Gastroesophageal sphincter (tissue), 4 donors: ENCODE results near the gene PJA1. TPM values are rescaled to one million over a fixed set of nuclear protein-coding genes. Genes with fewer than 3 reads are reported as not detected.

Experiments
- ATAC-seq: fragments of 150-250 bp; one replicate; pipeline ENCODE4 v1.9.1; 2016; ENCODE audit warnings: mild to moderate bottlenecking, moderate library complexity
- H3K27ac ChIP-seq, 4 donors: fragments of 200-600 bp; sonication (generic) in 3 of 4; 1 replicate in 3 of 4; 2 replicates in 1 of 4; pipeline ENCODE4 v1.5.1; 2016 to 2019
- H3K27me3 ChIP-seq: fragments of 200-600 bp; sonication (generic); one replicate; pipeline ENCODE4 v1.5.1; 2019
- H3K36me3 ChIP-seq, 2 donors: fragments of 200-600 bp; sonication (generic); one replicate each; pipeline ENCODE4 v1.5.1; 2019; ENCODE audit warnings: control low read depth in 1 of 2
- H3K4me1 ChIP-seq, 3 donors: fragments of 200-600 bp; sonication (generic); 1 replicate in 2 of 3; 2 replicates in 1 of 3; pipeline ENCODE4 v1.5.1; 2016 to 2019; ENCODE audit warnings: control low read depth in 2 of 3
- H3K4me3 ChIP-seq, 2 donors: fragments of 200-600 bp; sonication (generic); one replicate each; pipeline ENCODE4 v1.5.1; 2019; ENCODE audit warnings: mild to moderate bottlenecking in 1 of 2, moderate library complexity in 1 of 2
- H3K9me3 ChIP-seq, 3 donors: fragments of 200-600 bp; sonication (generic); one replicate each; pipeline ENCODE4 v1.5.1; 2017 to 2019; ENCODE audit warnings: control low read depth in 2 of 3
- EP300 ChIP-seq: sonication (generic); formaldehyde crosslinking; IDR thresholded peaks from one replicate; pipeline ENCODE4 v1.6.1; 2017; ENCODE audit warnings: antibody characterized with exemption, mild to moderate bottlenecking
- POLR2A ChIP-seq, 2 donors: fragments of 450-650 bp; IDR thresholded peaks; one replicate each; pipeline ENCODE4 v1.6.1; 2017; ENCODE audit warnings: antibody characterized with exemption in 2 of 2, mild to moderate bottlenecking in 2 of 2, moderate library complexity in 1 of 2
- POLR2AphosphoS5 ChIP-seq: sonication (generic); formaldehyde crosslinking; IDR thresholded peaks from one replicate; pipeline ENCODE4 v1.6.1; 2017; ENCODE audit warnings: antibody characterized with exemption
- WGBS, 2 donors: methylation state at CpG; one replicate each; pipeline ENCODE4 v1.1.5; 2018; ENCODE audit warnings: low coverage in 1 of 2; 5-methylcytosine and 5-hydroxymethylcytosine counted together
- total RNA-seq, 4 donors: library from RNA; depleted of rRNA; stranded (reverse); fragments of >200 nt; gene quantifications; one replicate each; pipeline ENCODE4 v1.1.0, GENCODE V29; 2016
- TF ChIP-seq, protein P1 (sequence below), 4 experiments: fragments of 200-600 bp in 2 of 4; fragments of 450-650 bp in 2 of 4; sonication (generic) in 1 of 4; IDR thresholded peaks; one replicate each; pipeline ENCODE4 v1.5.1; 2017 to 2019; ENCODE audit warnings: antibody characterized with exemption in 4 of 4, mild to moderate bottlenecking in 2 of 4, moderate library complexity in 2 of 4

PJA1 gene
- total RNA-seq, 4 donors from 2014 or later = 23.3 to 27.0 (median 24.8) TPM

DNA sequence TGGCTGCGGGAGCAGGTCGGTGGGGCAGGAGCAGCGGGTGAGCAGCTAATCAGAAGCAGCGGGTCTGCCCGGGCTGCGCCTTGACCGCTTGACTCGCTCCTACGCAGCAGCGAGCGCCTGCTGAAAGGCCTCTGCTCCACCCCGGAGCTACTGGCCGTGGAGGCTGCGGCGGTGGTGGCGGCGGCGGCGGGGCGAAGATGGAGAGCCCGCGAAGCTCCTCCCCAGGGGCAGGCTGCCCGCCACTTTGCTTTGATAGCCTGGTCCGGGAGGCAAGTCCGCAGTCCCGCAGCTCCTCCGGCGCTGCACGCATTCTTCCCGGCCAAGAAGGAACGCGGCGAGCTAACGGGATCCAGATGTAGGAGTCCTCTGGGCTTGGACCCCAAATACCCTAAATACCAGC is 36.7 kb downstream of the PJA1 start:
- peak overlapping the region in 2 of 4 donors; percentile 66 to 69 for H3K27ac ChIP-seq
- 40% methylated on average over 2 of the region's 34 CpGs; no CpG with 5 or more reads in 1 of the 2 donors for WGBS, 2 donors
- H3K36me3 ChIP-seq = no peaks in the 10 kb centered on the region
- H3K4me3 ChIP-seq = peak overlapping the region in 1 of 2 donors; percentile 34
- ATAC-seq = peak; percentile 55
- TF ChIP-seq, protein P1, sequence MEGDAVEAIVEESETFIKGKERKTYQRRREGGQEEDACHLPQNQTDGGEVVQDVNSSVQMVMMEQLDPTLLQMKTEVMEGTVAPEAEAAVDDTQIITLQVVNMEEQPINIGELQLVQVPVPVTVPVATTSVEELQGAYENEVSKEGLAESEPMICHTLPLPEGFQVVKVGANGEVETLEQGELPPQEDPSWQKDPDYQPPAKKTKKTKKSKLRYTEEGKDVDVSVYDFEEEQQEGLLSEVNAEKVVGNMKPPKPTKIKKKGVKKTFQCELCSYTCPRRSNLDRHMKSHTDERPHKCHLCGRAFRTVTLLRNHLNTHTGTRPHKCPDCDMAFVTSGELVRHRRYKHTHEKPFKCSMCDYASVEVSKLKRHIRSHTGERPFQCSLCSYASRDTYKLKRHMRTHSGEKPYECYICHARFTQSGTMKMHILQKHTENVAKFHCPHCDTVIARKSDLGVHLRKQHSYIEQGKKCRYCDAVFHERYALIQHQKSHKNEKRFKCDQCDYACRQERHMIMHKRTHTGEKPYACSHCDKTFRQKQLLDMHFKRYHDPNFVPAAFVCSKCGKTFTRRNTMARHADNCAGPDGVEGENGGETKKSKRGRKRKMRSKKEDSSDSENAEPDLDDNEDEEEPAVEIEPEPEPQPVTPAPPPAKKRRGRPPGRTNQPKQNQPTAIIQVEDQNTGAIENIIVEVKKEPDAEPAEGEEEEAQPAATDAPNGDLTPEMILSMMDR (IDR thresholded peaks at IDR 0.05) = no peak
- TF ChIP-seq POLR2A (IDR thresholded peaks at IDR 0.05) = no peak
- TF ChIP-seq EP300 = no peak
- no peak for TF ChIP-seq POLR2AphosphoS5
- no peaks in the 10 kb centered on the region for H3K9me3 ChIP-seq
- no peaks in the 10 kb centered on the region for H3K27me3 ChIP-seq
- peaks cover 0 to 17% (median 0%) of the 10 kb centered on the region in 3 donors for H3K4me1 ChIP-seq

DNA sequence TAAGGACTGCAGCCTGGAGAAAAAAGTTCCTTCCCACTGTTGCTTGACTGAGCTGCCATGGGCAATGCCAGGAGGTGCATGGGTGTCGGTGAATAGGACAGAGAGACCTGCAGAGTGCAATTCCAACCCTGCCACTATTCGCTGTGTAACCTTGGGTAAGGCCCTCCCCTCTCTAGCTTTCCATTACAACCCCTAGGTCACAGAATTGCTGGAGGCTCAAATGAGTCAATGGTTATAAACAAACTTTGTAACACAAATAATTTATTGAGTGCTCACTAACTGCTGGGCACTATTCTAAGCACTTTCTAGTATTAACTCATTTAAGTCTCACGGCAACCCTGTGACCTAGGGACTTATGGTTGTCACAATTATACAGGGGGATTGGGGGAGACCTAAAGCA is 37.8 kb downstream of the PJA1 start:
- 50 to 100% methylated on average over 2 of the region's 3 CpGs for WGBS, 2 donors
- no peak for ATAC-seq
- H3K27ac ChIP-seq = no peak overlapping the region

DNA sequence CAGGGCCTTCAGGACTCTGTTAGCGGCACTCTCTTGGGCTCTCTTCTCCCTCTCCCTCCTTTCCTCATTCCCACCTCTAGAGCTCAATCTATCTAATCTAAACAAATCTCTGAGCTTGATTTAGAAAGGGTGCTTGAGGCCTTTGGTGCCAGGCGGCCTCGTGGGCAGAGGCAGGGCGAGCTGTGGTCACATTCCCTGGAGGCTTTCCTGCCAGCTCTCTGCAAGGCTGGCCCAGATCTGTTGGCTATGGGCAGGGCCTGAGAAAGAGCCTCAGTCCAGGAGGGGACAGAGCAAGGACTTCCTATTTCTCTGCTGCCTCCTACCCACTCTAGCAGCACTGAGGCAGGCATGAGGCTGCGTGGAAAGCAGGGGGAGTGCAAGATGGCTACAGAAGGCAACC is 38.6 kb downstream of the PJA1 start:
- TF ChIP-seq, protein P1 (IDR thresholded peaks at IDR 0.05) = no peak
- no peak for TF ChIP-seq POLR2AphosphoS5
- no peak for TF ChIP-seq POLR2A (IDR thresholded peaks at IDR 0.05)
- TF ChIP-seq EP300 = no peak
- H3K36me3 ChIP-seq = no peaks in the 10 kb centered on the region
- peaks cover 0 to 17% (median 0%) of the 10 kb centered on the region in 3 donors for H3K4me1 ChIP-seq
- ATAC-seq = no peak
- H3K27me3 ChIP-seq = no peaks in the 10 kb centered on the region
- 100% methylated on average over 1 of the region's 5 CpGs; no CpG with 5 or more reads in 1 of the 2 donors for WGBS, 2 donors
- H3K4me3 ChIP-seq = no peak overlapping the region
- no peak overlapping the region for H3K27ac ChIP-seq
- no peaks in the 10 kb centered on the region for H3K9me3 ChIP-seq

More for the DNA sequence above, 37.8 kb downstream of the PJA1 start:
- no peaks in the 10 kb centered on the region for H3K36me3 ChIP-seq
- H3K4me1 ChIP-seq = peaks cover 0 to 17% (median 0%) of the 10 kb centered on the region in 3 donors
- no peaks in the 10 kb centered on the region for H3K9me3 ChIP-seq
- no peaks in the 10 kb centered on the region for H3K27me3 ChIP-seq
- no peak overlapping the region for H3K4me3 ChIP-seq
- TF ChIP-seq POLR2A (IDR thresholded peaks at IDR 0.05) (no peak), POLR2AphosphoS5 (no peak), EP300 (no peak)
- TF ChIP-seq, protein P1 (IDR thresholded peaks at IDR 0.05) = no peak

DNA sequence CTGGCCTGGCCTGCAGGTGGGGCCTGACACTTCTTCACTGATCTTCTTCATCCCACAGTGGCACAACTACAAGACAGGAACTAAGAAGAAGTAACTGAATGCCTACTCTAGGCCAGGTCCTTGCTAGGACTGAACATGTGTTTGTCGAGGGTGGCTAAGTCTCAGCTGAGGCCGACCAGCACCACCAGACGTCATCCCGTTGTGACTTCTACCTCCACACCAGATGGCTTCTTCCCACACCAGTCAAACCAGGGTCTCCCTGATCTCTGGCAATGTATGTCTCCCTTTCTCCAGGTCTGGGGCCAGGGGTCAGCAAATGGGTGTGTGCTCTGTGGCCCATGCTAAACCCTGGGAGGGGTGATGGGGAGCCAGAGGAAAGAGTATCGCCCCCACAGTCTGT is 40.2 kb downstream of the PJA1 start:
- Histone ChIP-seq H3K4me1 (peaks cover 0 to 17% (median 0%) of the 10 kb centered on the region in 3 donors), H3K27me3 (no peaks in the 10 kb centered on the region), H3K27ac (no peak overlapping the region), H3K36me3 (no peaks in the 10 kb centered on the region), H3K4me3 (no peak overlapping the region), H3K9me3 (no peaks in the 10 kb centered on the region)
- 29% methylated on average over 1 of the region's 5 CpGs; no CpG with 5 or more reads in 1 of the 2 donors for whole genome bisulfite sequencing, 2 donors
- no peak for ATAC-seq
- TF ChIP-seq POLR2AphosphoS5 (no peak), EP300 (no peak), POLR2A (IDR thresholded peaks at IDR 0.05) (no peak)
- TF ChIP-seq, protein P1 (IDR thresholded peaks at IDR 0.05) = no peak

DNA sequence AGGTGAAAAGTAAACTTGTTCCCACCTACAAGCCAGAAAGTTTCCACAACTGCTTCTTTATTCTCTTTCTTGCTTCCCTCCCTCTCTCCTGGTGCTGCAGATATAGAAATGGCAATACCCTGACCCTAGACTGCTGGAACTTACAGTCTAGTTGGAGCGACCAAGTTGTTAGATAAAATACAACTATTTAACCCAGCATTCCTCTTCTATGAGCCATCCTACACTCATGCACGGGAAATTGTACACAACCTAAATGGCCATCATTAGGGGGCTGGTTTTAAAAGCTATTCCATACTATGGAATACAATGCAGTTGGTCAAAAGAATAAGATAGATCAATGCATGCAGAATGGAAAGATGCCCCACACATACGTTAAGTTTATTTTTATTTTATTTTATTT is 41.1 kb downstream of the PJA1 start:
- no peak for ATAC-seq

More for the DNA sequence above, 41.1 kb downstream of the PJA1 start:
- no peak overlapping the region for H3K27ac ChIP-seq
- no peak for TF ChIP-seq POLR2AphosphoS5
- TF ChIP-seq EP300 = no peak
- TF ChIP-seq POLR2A (IDR thresholded peaks at IDR 0.05) = no peak
- TF ChIP-seq, protein P1 (IDR thresholded peaks at IDR 0.05) = no peak
- no peaks in the 10 kb centered on the region for H3K27me3 ChIP-seq
- H3K36me3 ChIP-seq = no peaks in the 10 kb centered on the region
- no peak overlapping the region for H3K4me3 ChIP-seq
- peaks cover 0 to 17% (median 0%) of the 10 kb centered on the region in 3 donors for H3K4me1 ChIP-seq
- WGBS, 2 donors = 65 to 73% methylated on average over 3 of the region's 3 CpGs
- H3K9me3 ChIP-seq = no peaks in the 10 kb centered on the region
